ENCODE measurements around the gene ANP32E. TPM values are rescaled to one million over a fixed set of nuclear protein-coding genes. Genes with fewer than 3 reads are reported as not detected.

Gene ANP32E
- total and polyA plus RNA-seq, 2 of the 8 experiments (the other 6 are each of a cell fraction or from before 2014, with no cell fraction given), result 20.7 to 123 TPM

- no peak for TF ChIP-seq CTCF (IDR thresholded peaks at IDR 0.05; ENCODE audit: control extremely low read depth in 1 of 3, insufficient read depth in 1 of 3, low read depth in 1 of 3, low read length in 3 of 3)
- no peak for TF ChIP-seq CEBPB (IDR thresholded peaks at IDR 0.05; ENCODE audit: low read depth, low read length)
- no peak for TF ChIP-seq CHD1 (IDR thresholded peaks at IDR 0.05; ENCODE audit: low read depth, low read length)
- TF ChIP-seq SP2 (IDR thresholded peaks at IDR 0.05; ENCODE audit: low read length), result no peak
- TF ChIP-seq NANOG (IDR thresholded peaks at IDR 0.05; ENCODE audit: insufficient read depth, low read depth, low read length, poor library complexity, severe bottlenecking), result no peak
- no peak for TF ChIP-seq PHF8 (conservative IDR thresholded peaks at IDR 0.05; ENCODE audit: low read depth, low read length)
- no peak for TF ChIP-seq GABPA (IDR thresholded peaks at IDR 0.05; ENCODE audit: borderline replicate concordance, insufficient read depth, low read length)
- TF ChIP-seq JUND (IDR thresholded peaks at IDR 0.05; ENCODE audit: low read length), result no peak
- TF ChIP-seq TBP (IDR thresholded peaks at IDR 0.05; ENCODE audit: low read depth, low read length), result no peak
- TF ChIP-seq BRCA1 (IDR thresholded peaks at IDR 0.05; ENCODE audit: low read depth, low read length), result no peak
- FAIRE-seq (no peak), DNase-seq (ENCODE audit: low read depth in 1 of 2, low spot score in 2 of 2) (no peak)
- Histone ChIP-seq H3K23ac (ENCODE audit: insufficient read length) (no peak overlapping the region), H2AFZ (ENCODE audit: low read length) (no peak overlapping the region), H2BK120ac (replicated peaks; ENCODE audit: low read depth, low read length) (no peak overlapping the region), H3K56ac (replicated peaks; ENCODE audit: insufficient read length, low read depth, low read length) (no peak overlapping the region), H3K79me1 (ENCODE audit: low read depth, low read length) (no peaks in the 10 kb centered on the region), H3K9ac (replicated peaks in 1 of 4; ENCODE audit: extremely low read depth in 1 of 4, low read depth in 3 of 4, low read length in 3 of 4) (no peak overlapping the region), H3K4ac (replicated peaks; ENCODE audit: insufficient read length, low read depth, low read length) (no peak overlapping the region), H2BK5ac (ENCODE audit: low read depth, low read length) (no peak overlapping the region), H3K23me2 (ENCODE audit: low read depth, low read length) (peaks cover 4% of the 10 kb centered on the region; the same call in 1 of the 2 replicates), H2AK5ac (ENCODE audit: low read depth, low read length) (no peak overlapping the region), H2BK15ac (ENCODE audit: low read length) (no peak overlapping the region), H3K4me2 (ENCODE audit: insufficient read depth in 1 of 2, low read depth in 2 of 2, low read length in 2 of 2) (no peak overlapping the region), H3K4me1 (replicated peaks in 1 of 4; ENCODE audit: control insufficient read depth in 3 of 4, insufficient read depth in 4 of 4, low read length in 3 of 4) (peaks cover 0 to 3% (median 0%) of the 10 kb centered on the region in 4 experiments; a peak in 3 of 7 replicates), H3K4me3 (ENCODE audit: extremely low read depth in 1 of 4, insufficient read depth in 2 of 4, low read depth in 3 of 4, low read length in 4 of 4) (no peak overlapping the region), H3K27me3 (replicated peaks in 1 of 4; ENCODE audit: control insufficient read depth in 3 of 4, extremely low read depth in 1 of 4, insufficient read depth in 3 of 4, low read length in 3 of 4) (no peaks in the 10 kb centered on the region), H3K18ac (ENCODE audit: extremely low read depth, low read length) (no peak overlapping the region), H3K36me3 (ENCODE audit: control insufficient read depth in 2 of 4, insufficient read depth in 4 of 4, low read length in 3 of 4) (no peaks in the 10 kb centered on the region), H3K79me2 (ENCODE audit: control insufficient read depth in 1 of 2, insufficient read depth in 2 of 2, low read length in 2 of 2) (no peaks in the 10 kb centered on the region), H3K9me3 (ENCODE audit: insufficient read depth in 2 of 2, low read depth in 1 of 2, low read length in 1 of 2) (no peaks in the 10 kb centered on the region), H4K91ac (replicated peaks; ENCODE audit: insufficient read length, low read length) (no peak overlapping the region), H2BK12ac (ENCODE audit: low read depth, low read length) (no peak overlapping the region), H3K14ac (ENCODE audit: insufficient read length) (no peak overlapping the region), H4K5ac (ENCODE audit: insufficient read length, low read depth, low read length) (no peak overlapping the region), H4K20me1 (replicated peaks in 1 of 2; ENCODE audit: control insufficient read depth in 1 of 2, insufficient read depth in 2 of 2, low read length in 2 of 2) (no peaks in the 10 kb centered on the region), H2BK20ac (ENCODE audit: low read length) (no peak overlapping the region), H4K8ac (ENCODE audit: extremely low read depth, insufficient read depth, low read length) (no peak overlapping the region), H3K27ac (ENCODE audit: low read depth, low read length) (no peak overlapping the region)
- 90% methylated on average over 4 of the region's 4 CpGs; no CpG with 5 or more reads in 1 of the 2 experiments for WGBS, 2 experiments (ENCODE audit: extremely low coverage in 1 of 2, insufficient coverage in 1 of 2, insufficient read length in 1 of 2, insufficient replicate concordance in 2 of 2, low coverage in 1 of 2, low lambda C conversion rate in 2 of 2, missing lambda C conversion rate in 1 of 2)
- ChIA-PET CTCF (ENCODE audit: partially characterized antibody) (interaction anchor here (0.9 to 1.1 kb wide), 2 partner anchors 24 to 52 kb away, joined by 3 to 5 read pairs; no protein-coding TSS in a partner anchor), POLR2A (ENCODE audit: partially characterized antibody) (interaction anchor here (0.6 to 1.5 kb wide), 2 partner anchors 23 to 39 kb away, joined by 3 read pairs; no protein-coding TSS in a partner anchor)
Measured at GRCh38 chr1:150210706-150211105, 25.2 kb downstream of the ANP32E start.

Data from H1 (cell line).